ENCODE data around the gene ZBTB32. TPM values are rescaled to one million over a fixed set of nuclear protein-coding genes. Genes with fewer than 3 reads are reported as not detected.

ZBTB32 gene
- total RNA-seq, 2 donors from 2014 or later = not detected

DNA sequence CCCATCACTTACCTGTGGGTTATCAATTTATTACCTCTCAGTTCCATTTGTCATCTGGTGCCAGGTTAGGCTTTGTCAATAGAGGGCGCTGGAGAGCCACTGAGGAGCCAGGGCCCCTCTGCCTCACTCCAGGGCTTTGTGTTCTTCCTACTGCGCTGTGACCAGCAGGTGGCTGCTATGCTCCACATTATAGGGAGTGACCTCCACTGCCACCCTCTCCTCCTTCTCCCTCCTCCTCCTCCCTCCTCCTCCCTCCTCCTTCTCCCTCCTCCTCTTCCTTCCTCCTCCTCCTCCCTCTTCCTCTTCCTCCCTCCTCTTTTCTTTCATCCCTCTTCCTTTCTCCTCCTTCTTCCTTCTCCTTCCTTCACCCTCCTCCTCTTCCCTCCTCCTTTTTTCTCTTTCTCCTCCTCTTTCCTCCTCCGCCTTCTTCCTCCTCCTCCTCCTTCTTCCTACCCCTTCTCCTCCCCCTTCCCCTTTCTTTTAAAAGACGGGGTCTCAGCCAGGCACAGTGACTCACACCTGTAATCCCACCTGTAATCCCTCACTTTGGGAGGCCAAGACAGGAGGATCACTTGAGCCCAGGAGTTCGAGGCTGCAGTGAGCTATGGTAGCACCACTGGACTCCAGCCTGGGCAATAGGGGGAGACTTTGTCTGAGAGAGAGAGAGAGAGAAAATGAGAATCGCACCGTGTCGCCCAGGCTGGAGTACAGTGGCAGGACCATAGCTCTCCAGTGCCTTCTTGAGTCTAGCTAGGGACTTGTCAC is 10.3 kb upstream of the ZBTB32 start:
- Histone ChIP-seq H3K36me3 (ENCODE audit: control insufficient read depth, insufficient read depth, low read length) (no peaks in the 10 kb centered on the region), H3K27ac (ENCODE audit: low read depth, low read length) (no peak overlapping the region), H3K9ac (ENCODE audit: extremely low read depth, low read length, poor library complexity, severe bottlenecking) (no peak overlapping the region), H3K9me3 (ENCODE audit: control insufficient read depth, low read length) (no peaks in the 10 kb centered on the region), H3K27me3 (ENCODE audit: control insufficient read depth, insufficient read depth, low read length, poor library complexity, severe bottlenecking) (no peaks in the 10 kb centered on the region), H3K4me1 (ENCODE audit: control insufficient read depth, insufficient read depth, low read length) (no peaks in the 10 kb centered on the region), H3K4me3 (ENCODE audit: low read length) (no peak overlapping the region)
- peak; percentile 99 for TF ChIP-seq CTCF (conservative IDR thresholded peaks at IDR 0.05)
- no peak overlapping the region for H3K27ac Mint-ChIP-seq
- 48 to 66% methylated on average over 4 to 8 of the region's 8 CpGs for WGBS, 2 experiments (ENCODE audit: insufficient coverage in 1 of 2, insufficient read length in 1 of 2)
- H3K4me3 Mint-ChIP-seq = no peak overlapping the region
- peaks cover 5% of the 10 kb centered on the region for H3K27me3 Mint-ChIP-seq (ENCODE audit: insufficient read depth)
- H3K4me1 Mint-ChIP-seq = no peaks in the 10 kb centered on the region
- H3K9me3 Mint-ChIP-seq = no peaks in the 10 kb centered on the region
- no peaks in the 10 kb centered on the region for H3K36me3 Mint-ChIP-seq (ENCODE audit: low read depth)
- DNase-seq = peak; percentile 96

DNA sequence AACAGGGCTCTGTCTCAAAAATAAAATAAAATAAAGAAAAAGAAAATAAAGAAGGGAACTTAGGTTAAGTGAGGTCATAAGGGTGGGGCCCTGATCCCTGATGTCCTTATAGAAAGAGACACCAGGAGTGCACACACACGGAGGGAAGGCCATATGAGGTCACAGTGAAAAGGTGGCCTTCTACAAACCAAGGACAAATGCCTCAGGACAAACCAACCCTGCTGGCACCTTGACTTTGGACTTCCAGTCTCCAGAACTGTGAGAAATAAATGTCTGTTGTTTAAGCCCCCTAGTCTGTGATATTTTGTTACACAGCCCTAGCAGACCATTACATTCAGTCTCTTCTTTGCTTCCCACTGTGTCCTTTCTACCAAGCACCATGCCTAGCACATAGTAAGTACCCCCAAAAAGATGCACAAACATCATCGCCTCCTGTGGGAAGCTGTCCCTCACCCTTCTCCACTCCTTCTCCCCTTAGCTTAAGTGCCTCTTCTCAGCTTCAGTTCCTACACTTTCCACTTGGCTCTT is 8.4 kb upstream of the ZBTB32 start:
- WGBS, 2 experiments (ENCODE audit: insufficient coverage in 1 of 2, insufficient read length in 1 of 2) = 83 to 100% methylated on average over 2 of the region's 2 CpGs

DNA sequence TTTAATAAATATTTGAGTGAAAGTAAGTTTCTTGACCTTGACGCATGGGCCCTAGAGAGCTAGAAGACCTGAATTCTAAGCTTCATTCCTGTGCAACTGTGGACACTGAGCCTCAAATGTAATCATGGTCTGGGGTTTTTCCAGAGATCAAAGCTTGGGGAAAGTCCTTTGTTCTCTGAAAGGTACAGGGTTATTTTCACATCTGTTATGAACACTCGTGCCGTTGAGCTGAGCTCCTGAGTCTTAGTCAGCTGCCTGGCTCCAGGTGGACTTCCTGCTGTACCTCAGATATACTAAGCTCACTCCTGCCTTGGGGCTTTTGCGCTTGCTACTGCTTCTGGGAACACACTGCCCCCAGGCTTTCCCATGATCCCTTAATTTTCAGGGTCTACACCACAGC is 7.5 kb upstream of the ZBTB32 start:
- WGBS, 2 experiments (ENCODE audit: insufficient coverage in 1 of 2, insufficient read length in 1 of 2) = 87 to 89% methylated on average over 3 to 4 of the region's 4 CpGs

More for the DNA sequence above, 8.4 kb upstream of the ZBTB32 start:
- Mint-ChIP-seq H3K4me1 (no peaks in the 10 kb centered on the region), H3K36me3 (ENCODE audit: low read depth) (no peaks in the 10 kb centered on the region), H3K4me3 (no peak overlapping the region), H3K27ac (no peak overlapping the region), H3K27me3 (ENCODE audit: insufficient read depth) (peaks cover 5% of the 10 kb centered on the region), H3K9me3 (no peaks in the 10 kb centered on the region)
- no peak for TF ChIP-seq CTCF (conservative IDR thresholded peaks at IDR 0.05)
- Histone ChIP-seq H3K4me1 (ENCODE audit: control insufficient read depth, insufficient read depth, low read length) (no peaks in the 10 kb centered on the region), H3K27me3 (ENCODE audit: control insufficient read depth, insufficient read depth, low read length, poor library complexity, severe bottlenecking) (no peaks in the 10 kb centered on the region), H3K36me3 (ENCODE audit: control insufficient read depth, insufficient read depth, low read length) (no peaks in the 10 kb centered on the region), H3K9ac (ENCODE audit: extremely low read depth, low read length, poor library complexity, severe bottlenecking) (no peak overlapping the region), H3K4me3 (ENCODE audit: low read length) (no peak overlapping the region), H3K9me3 (ENCODE audit: control insufficient read depth, low read length) (no peaks in the 10 kb centered on the region), H3K27ac (ENCODE audit: low read depth, low read length) (no peak overlapping the region)
- no peak for DNase-seq

More for the DNA sequence above, 7.5 kb upstream of the ZBTB32 start:
- no peaks in the 10 kb centered on the region for H3K36me3 ChIP-seq (ENCODE audit: control insufficient read depth, insufficient read depth, low read length)
- H3K4me1 ChIP-seq (ENCODE audit: control insufficient read depth, insufficient read depth, low read length) = no peaks in the 10 kb centered on the region
- H3K27ac ChIP-seq (ENCODE audit: low read depth, low read length) = no peak overlapping the region
- Mint-ChIP-seq H3K36me3 (ENCODE audit: low read depth) (no peaks in the 10 kb centered on the region), H3K27me3 (ENCODE audit: insufficient read depth) (peaks cover 5% of the 10 kb centered on the region), H3K4me1 (no peaks in the 10 kb centered on the region), H3K27ac (no peak overlapping the region), H3K4me3 (no peak overlapping the region), H3K9me3 (no peaks in the 10 kb centered on the region)
- no peaks in the 10 kb centered on the region for H3K9me3 ChIP-seq (ENCODE audit: control insufficient read depth, low read length)
- no peak for TF ChIP-seq CTCF (conservative IDR thresholded peaks at IDR 0.05)
- H3K4me3 ChIP-seq (ENCODE audit: low read length) = no peak overlapping the region
- DNase-seq = no peak
- H3K9ac ChIP-seq (ENCODE audit: extremely low read depth, low read length, poor library complexity, severe bottlenecking) = no peak overlapping the region
- H3K27me3 ChIP-seq (ENCODE audit: control insufficient read depth, insufficient read depth, low read length, poor library complexity, severe bottlenecking) = no peaks in the 10 kb centered on the region
